ENCODE measurements around the gene TAF7. TPM values are rescaled to one million over a fixed set of nuclear protein-coding genes. Genes with fewer than 3 reads are reported as not detected.

TAF7 gene
- total RNA-seq, 1 experiment from 2014 or later = 78.7 TPM

DNA sequence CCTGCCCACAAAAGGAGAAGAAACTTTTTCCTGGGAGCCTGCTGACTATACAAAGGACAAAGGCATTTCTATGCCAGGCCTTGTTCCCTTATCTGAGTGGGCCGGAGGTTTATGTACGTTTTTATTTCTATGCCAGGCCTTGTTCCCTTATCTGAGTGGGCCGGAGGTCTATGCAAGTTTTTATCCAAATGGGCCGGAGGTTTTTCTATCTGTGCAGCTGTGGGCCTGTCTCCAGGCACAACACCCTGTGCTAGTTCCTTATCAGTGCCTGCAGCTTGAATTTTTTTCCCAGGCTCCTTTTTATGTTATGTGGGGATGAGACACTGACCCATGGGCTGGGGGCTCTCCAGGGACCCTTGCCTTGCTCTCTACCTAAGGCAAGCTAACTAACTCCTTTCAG, 22.2 kb downstream of the TAF7 start:
- TF ChIP-seq, protein P1, sequence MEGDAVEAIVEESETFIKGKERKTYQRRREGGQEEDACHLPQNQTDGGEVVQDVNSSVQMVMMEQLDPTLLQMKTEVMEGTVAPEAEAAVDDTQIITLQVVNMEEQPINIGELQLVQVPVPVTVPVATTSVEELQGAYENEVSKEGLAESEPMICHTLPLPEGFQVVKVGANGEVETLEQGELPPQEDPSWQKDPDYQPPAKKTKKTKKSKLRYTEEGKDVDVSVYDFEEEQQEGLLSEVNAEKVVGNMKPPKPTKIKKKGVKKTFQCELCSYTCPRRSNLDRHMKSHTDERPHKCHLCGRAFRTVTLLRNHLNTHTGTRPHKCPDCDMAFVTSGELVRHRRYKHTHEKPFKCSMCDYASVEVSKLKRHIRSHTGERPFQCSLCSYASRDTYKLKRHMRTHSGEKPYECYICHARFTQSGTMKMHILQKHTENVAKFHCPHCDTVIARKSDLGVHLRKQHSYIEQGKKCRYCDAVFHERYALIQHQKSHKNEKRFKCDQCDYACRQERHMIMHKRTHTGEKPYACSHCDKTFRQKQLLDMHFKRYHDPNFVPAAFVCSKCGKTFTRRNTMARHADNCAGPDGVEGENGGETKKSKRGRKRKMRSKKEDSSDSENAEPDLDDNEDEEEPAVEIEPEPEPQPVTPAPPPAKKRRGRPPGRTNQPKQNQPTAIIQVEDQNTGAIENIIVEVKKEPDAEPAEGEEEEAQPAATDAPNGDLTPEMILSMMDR (IDR thresholded peaks at IDR 0.05; ENCODE audit: insufficient read depth in 1 of 2, low read depth in 1 of 2, low read length in 1 of 2, severe bottlenecking in 1 of 2, unreplicated experiment in 1 of 2) = no peak
- no peak for DNase-seq
- intact Hi-C loops (cut with micrococcal nuclease; ENCODE audit: unreplicated experiment) = no loop called here
- Mint-ChIP-seq H3K27me3 (ENCODE audit: insufficient read depth, unreplicated experiment) (no peaks in the 10 kb centered on the region), H3K4me3 (ENCODE audit: unreplicated experiment) (no peak overlapping the region), H3K9me3 (ENCODE audit: unreplicated experiment) (peaks cover 23% of the 10 kb centered on the region), H3K36me3 (ENCODE audit: insufficient read depth, unreplicated experiment) (peaks cover 5% of the 10 kb centered on the region), H3K4me1 (ENCODE audit: low read depth, unreplicated experiment) (no peaks in the 10 kb centered on the region), H3K27ac (ENCODE audit: unreplicated experiment) (no peak overlapping the region)
- no peaks in the 10 kb centered on the region; the same call in 1 of the 2 replicates for H3K9me3 ChIP-seq
- no peaks in the 10 kb centered on the region for H3K4me1 ChIP-seq
- CTCF ChIA-PET = no interaction called here
- H3K4me3 ChIP-seq (ENCODE audit: low read depth, low read length) = no peak overlapping the region
- no peaks in the 10 kb centered on the region for H3K27me3 ChIP-seq (replicated peaks; ENCODE audit: control insufficient read depth, insufficient read depth, low read length)
- BruUV-seq (replicated peaks) = no TSS peak
- H3K36me3 ChIP-seq (ENCODE audit: control insufficient read depth, insufficient read depth, low read length) = no peaks in the 10 kb centered on the region; the same call in 1 of the 2 replicates
- POLR2A ChIA-PET = no interaction called here

DNA sequence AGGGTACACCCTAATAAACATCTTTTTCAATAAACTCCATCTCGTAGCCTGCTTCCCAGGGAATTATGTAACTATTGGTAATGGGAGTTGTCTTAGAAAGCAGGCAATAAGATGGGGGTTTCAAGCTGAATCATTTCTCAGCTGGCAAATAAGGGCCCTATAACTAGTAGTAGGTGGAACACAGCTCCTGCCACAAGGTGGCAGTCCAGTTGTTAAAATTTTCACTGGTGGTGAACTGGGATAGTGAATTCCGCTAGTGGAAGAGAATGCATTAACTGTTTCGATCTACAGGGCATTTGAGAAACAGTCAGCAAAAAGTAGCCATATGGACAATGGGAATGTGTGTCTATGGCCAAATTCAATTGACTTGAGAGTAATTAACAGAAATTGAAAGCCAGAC, 47.7 kb downstream of the TAF7 start:
- H3K4me3 Mint-ChIP-seq (ENCODE audit: unreplicated experiment) = no peak overlapping the region
- no peak for DNase-seq
- POLR2A ChIA-PET = no interaction called here
- H3K4me3 ChIP-seq (ENCODE audit: low read depth, low read length) = no peak overlapping the region
- no peaks in the 10 kb centered on the region for H3K4me1 ChIP-seq
- no TSS peak for BruUV-seq (replicated peaks)
- H3K9me3 ChIP-seq = peaks cover 14% of the 10 kb centered on the region; the same call in 1 of the 2 replicates
- H3K27ac Mint-ChIP-seq (ENCODE audit: unreplicated experiment) = no peak overlapping the region
- H3K27me3 Mint-ChIP-seq (ENCODE audit: insufficient read depth, unreplicated experiment) = no peaks in the 10 kb centered on the region
- peaks cover 50% of the 10 kb centered on the region for H3K9me3 Mint-ChIP-seq (ENCODE audit: unreplicated experiment)
- no peaks in the 10 kb centered on the region for H3K27me3 ChIP-seq (replicated peaks; ENCODE audit: control insufficient read depth, insufficient read depth, low read length)
- no peaks in the 10 kb centered on the region for H3K36me3 ChIP-seq (ENCODE audit: control insufficient read depth, insufficient read depth, low read length)
- H3K36me3 Mint-ChIP-seq (ENCODE audit: insufficient read depth, unreplicated experiment) = no peaks in the 10 kb centered on the region
- CTCF ChIA-PET = no interaction called here
- TF ChIP-seq, protein P1 (IDR thresholded peaks at IDR 0.05; ENCODE audit: insufficient read depth in 1 of 2, low read depth in 1 of 2, low read length in 1 of 2, severe bottlenecking in 1 of 2, unreplicated experiment in 1 of 2) = no peak
- no peaks in the 10 kb centered on the region for H3K4me1 Mint-ChIP-seq (ENCODE audit: low read depth, unreplicated experiment)
- intact Hi-C loops (cut with micrococcal nuclease; ENCODE audit: unreplicated experiment) = no loop called here

DNA sequence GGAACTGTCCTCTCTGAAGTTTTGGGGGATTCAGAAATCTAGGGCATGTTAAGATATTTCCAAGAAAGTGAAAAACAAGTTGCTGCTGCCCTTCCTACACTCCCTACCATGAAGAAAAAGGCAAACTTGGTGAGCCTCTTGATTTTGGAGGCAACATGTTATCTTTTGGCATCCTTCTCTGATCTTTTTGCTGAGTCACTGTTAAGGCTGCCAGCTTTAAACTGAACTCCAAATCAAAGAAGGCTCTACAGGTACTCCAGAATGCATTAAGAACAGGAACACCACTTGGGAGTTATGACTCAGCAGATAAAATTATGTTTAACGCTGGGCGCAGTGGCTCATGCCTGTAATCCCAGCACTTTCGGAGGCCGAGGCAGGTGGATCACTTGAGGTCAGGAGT, 51.4 kb downstream of the TAF7 start:
- intact Hi-C loops (cut with micrococcal nuclease; ENCODE audit: unreplicated experiment) = no loop called here
- no TSS peak for BruUV-seq (replicated peaks)
- ChIA-PET POLR2A (no interaction called here), CTCF (no interaction called here)
- Mint-ChIP-seq H3K9me3 (ENCODE audit: unreplicated experiment) (peaks cover 60% of the 10 kb centered on the region), H3K36me3 (ENCODE audit: insufficient read depth, unreplicated experiment) (no peaks in the 10 kb centered on the region), H3K4me1 (ENCODE audit: low read depth, unreplicated experiment) (no peaks in the 10 kb centered on the region), H3K27ac (ENCODE audit: unreplicated experiment) (no peak overlapping the region), H3K4me3 (ENCODE audit: unreplicated experiment) (no peak overlapping the region), H3K27me3 (ENCODE audit: insufficient read depth, unreplicated experiment) (no peaks in the 10 kb centered on the region)
- peaks cover 26% of the 10 kb centered on the region; the same call in 1 of the 2 replicates for H3K9me3 ChIP-seq
- H3K4me1 ChIP-seq = no peaks in the 10 kb centered on the region
- no peak overlapping the region for H3K4me3 ChIP-seq (ENCODE audit: low read depth, low read length)
- TF ChIP-seq, protein P1 (IDR thresholded peaks at IDR 0.05; ENCODE audit: insufficient read depth in 1 of 2, low read depth in 1 of 2, low read length in 1 of 2, severe bottlenecking in 1 of 2, unreplicated experiment in 1 of 2) = no peak
- H3K27me3 ChIP-seq (replicated peaks; ENCODE audit: control insufficient read depth, insufficient read depth, low read length) = no peaks in the 10 kb centered on the region
- no peaks in the 10 kb centered on the region for H3K36me3 ChIP-seq (ENCODE audit: control insufficient read depth, insufficient read depth, low read length)
- no peak for DNase-seq

Other genes with a start within 250 kb of the TAF7 start
- 0.20 and 0.21 TPM in 2 replicates for gene PCDHB2, start 226.2 kb downstream of the TAF7 start, total RNA-seq (2022)
- gene PCDHB3, start 220.3 kb downstream of the TAF7 start, total RNA-seq (2022) = not detected in 2 replicates
- not detected in 2 replicates for gene PCDHB4, start 199.0 kb downstream of the TAF7 start, total RNA-seq (2022)
- gene PCDHB5, start 185.6 kb downstream of the TAF7 start, total RNA-seq (2022) = not detected in 2 replicates
- not detected in 2 replicates for gene PCDHB6, start 170.7 kb downstream of the TAF7 start, total RNA-seq (2022)
- not detected in 2 replicates for gene PCDHB7, start 148.1 kb downstream of the TAF7 start, total RNA-seq (2022)
- not detected in 2 replicates for gene PCDHB8, start 143.0 kb downstream of the TAF7 start, total RNA-seq (2022)
- gene PCDHB16, start 138.4 kb downstream of the TAF7 start, total RNA-seq (2022) = 0.07 TPM in 1 of 2 replicates, not detected in the other
- not detected in 2 replicates for gene PCDHB9, start 133.6 kb downstream of the TAF7 start, total RNA-seq (2022)
- 0.09 TPM in 1 of 2 replicates, not detected in the other for gene PCDHB10, start 128.4 kb downstream of the TAF7 start, total RNA-seq (2022)
- 0.12 TPM in 1 of 2 replicates, not detected in the other for gene PCDHB11, start 121.2 kb downstream of the TAF7 start, total RNA-seq (2022)
- 0.12 TPM in 1 of 2 replicates, not detected in the other for gene PCDHB12, start 112.1 kb downstream of the TAF7 start, total RNA-seq (2022)
- gene PCDHB13, start 106.9 kb downstream of the TAF7 start, total RNA-seq (2022) = 0.12 TPM in 1 of 2 replicates, not detected in the other
- 0.41 and 0.44 TPM in 2 replicates for gene PCDHB14, start 97.4 kb downstream of the TAF7 start, total RNA-seq (2022)
- gene PCDHB15, start 75.4 kb downstream of the TAF7 start, total RNA-seq (2022) = 0.21 TPM in 1 of 2 replicates, not detected in the other
- 0.64 and 0.67 TPM in 2 replicates for gene SLC25A2, start 16.7 kb downstream of the TAF7 start, total RNA-seq (2022)
- 0.64 and 1.1 TPM in 2 replicates for gene PCDHGA1, start 9.7 kb upstream of the TAF7 start, total RNA-seq (2022)
- gene PCDHGA2, start 18.0 kb upstream of the TAF7 start, total RNA-seq (2022) = 0.20 and 0.23 TPM in 2 replicates
- 0.11 TPM in 1 of 2 replicates, not detected in the other for gene PCDHGA3, start 23.0 kb upstream of the TAF7 start, total RNA-seq (2022)
- gene PCDHGB1, start 29.3 kb upstream of the TAF7 start, total RNA-seq (2022) = 0.60 and 0.66 TPM in 2 replicates
- gene PCDHGA4, start 34.2 kb upstream of the TAF7 start, total RNA-seq (2022) = 0.49 and 0.54 TPM in 2 replicates
- gene PCDHGB2, start 39.2 kb upstream of the TAF7 start, total RNA-seq (2022) = 1.00 and 1.3 TPM in 2 replicates
- 0.57 and 0.72 TPM in 2 replicates for gene PCDHGA5, start 43.4 kb upstream of the TAF7 start, total RNA-seq (2022)
- 0.54 and 0.60 TPM in 2 replicates for gene PCDHGB3, start 49.5 kb upstream of the TAF7 start, total RNA-seq (2022)
- 0.49 and 0.79 TPM in 2 replicates for gene PCDHGA6, start 53.1 kb upstream of the TAF7 start, total RNA-seq (2022)
- 0.09 and 0.43 TPM in 2 replicates for gene PCDHGA7, start 62.0 kb upstream of the TAF7 start, total RNA-seq (2022)
- 0.12 and 0.14 TPM in 2 replicates for gene PCDHGB4, start 66.9 kb upstream of the TAF7 start, total RNA-seq (2022)
- gene PCDHGA8, start 71.8 kb upstream of the TAF7 start, total RNA-seq (2022) = 0.14 and 0.18 TPM in 2 replicates
- gene PCDHGB5, start 77.2 kb upstream of the TAF7 start, total RNA-seq (2022) = 13.2 and 13.4 TPM in 2 replicates
- 2.8 and 4.4 TPM in 2 replicates for gene PCDHGA9, start 82.0 kb upstream of the TAF7 start, total RNA-seq (2022)
- 2.5 and 2.8 TPM in 2 replicates for gene PCDHGB6, start 87.2 kb upstream of the TAF7 start, total RNA-seq (2022)
- 2.9 and 3.6 TPM in 2 replicates for gene PCDHGA10, start 92.2 kb upstream of the TAF7 start, total RNA-seq (2022)
- 2.3 and 2.4 TPM in 2 replicates for gene PCDHGB7, start 96.9 kb upstream of the TAF7 start, total RNA-seq (2022)
- 1.2 and 1.9 TPM in 2 replicates for gene PCDHGA11, start 100.3 kb upstream of the TAF7 start, total RNA-seq (2022)
- gene PCDHGA12, start 109.7 kb upstream of the TAF7 start, total RNA-seq (2022) = 0.52 and 1.0 TPM in 2 replicates
- 1.3 and 2.9 TPM in 2 replicates for gene PCDHGC3, start 155.2 kb upstream of the TAF7 start, total RNA-seq (2022)
- gene PCDHGC4, start 164.2 kb upstream of the TAF7 start, total RNA-seq (2022) = 0.28 and 0.39 TPM in 2 replicates
- gene PCDHGC5, start 168.3 kb upstream of the TAF7 start, total RNA-seq (2022) = 0.21 and 0.25 TPM in 2 replicates